Right cardiac atrium (tissue), 5 donors: ENCODE measurements around the gene PRAMEF12. TPM values are rescaled to one million over a fixed set of nuclear protein-coding genes. Genes with fewer than 3 reads are reported as not detected.
"Not testable (repeated sequence)": the region's sequence is repeated elsewhere in the genome, so short reads cannot be mapped to it uniquely, and the experiment has no call there.

Experiments
- ATAC-seq, 2 donors: fragments of 200-7000 bp; cut with Tn5 transposase; one replicate each; pipeline versions ENCODE4 v1.8.0 to v1.9.1; 2020; ENCODE audit warnings: moderate library complexity in 2 of 2, mild to moderate bottlenecking in 1 of 2
- DNase-seq, 3 donors: peaks; one replicate each; pipeline ENCODE4 v3.0.0-alpha.2; 2020
- H3K27ac ChIP-seq: one replicate; pipeline ENCODE4 v1.5.1; 2013; ENCODE audit warnings: mild to moderate bottlenecking, low read length, control low read depth, moderate library complexity
- H3K27me3 ChIP-seq: one replicate; pipeline ENCODE4 v1.6.1; 2013; ENCODE audit not compliant: control insufficient read depth, insufficient read depth
- H3K4me1 ChIP-seq: one replicate; pipeline ENCODE4 v1.6.1; 2013; ENCODE audit warnings: low read length; ENCODE audit not compliant: control insufficient read depth, insufficient read depth
- H3K4me3 ChIP-seq: one replicate; pipeline ENCODE4 v1.5.1; 2013; ENCODE audit warnings: low read length, control low read depth
- H3K9me3 ChIP-seq: one replicate; pipeline ENCODE4 v1.6.1; 2013; ENCODE audit warnings: low read length; ENCODE audit not compliant: control insufficient read depth
- WGBS: extraction: QIAGEN DNeasy Blood & Tissue Kit; methylation state at CpG from one replicate; pipeline ENCODE4 v1.1.7; 2013; 5-methylcytosine and 5-hydroxymethylcytosine counted together
- intact Hi-C, 4 donors: fragments of 100-400 bp; cut with DNase I; formaldehyde crosslinking; loops; one replicate each; pipeline versions ENCODE4 v1.11.0 to v1.14.0; 2022 to 2023
- long read RNA-seq, 4 donors: library from polyadenylated mRNA; unstranded; transcript quantifications; one replicate each; pipeline ENCODE4 v2.0.0, GENCODE V29; 2020 to 2021
- polyA plus RNA-seq: library from polyadenylated mRNA; stranded (reverse); fragments of 200-250 nt; gene quantifications from one replicate; pipeline ENCODE4 v1.2.3, GENCODE V29; 2013
- total RNA-seq, 4 donors: library from RNA; stranded (reverse); fragmentation: NEBNext Ultra II Directional; extraction: Animal tissue kit (Norgen Biotek cat#: 25700); gene quantifications; one replicate each; pipeline ENCODE4 v1.2.1, GENCODE V29; 2021
- donor health status: healthy with polysubstance abuse.
- donor health status: DM: no; HTN: yes; CAD: no.
- donor health status: DM: no; HTN: no; CAD: no.
- donor health status: DM: no; HTN: yes; CAD: no; lungs with severe emphysema.
- donor health status: DM: yes; HTN: yes; CAD: no.

The PRAMEF12 gene
- total RNA-seq: not detected
- not detected for polyA plus RNA-seq
- long read RNA-seq, donor 1: 0 reads
- long read RNA-seq, donor 2: 0 reads
- long read RNA-seq, donor 3: 0 reads
- long read RNA-seq, donor 4: 0 reads

DNA sequence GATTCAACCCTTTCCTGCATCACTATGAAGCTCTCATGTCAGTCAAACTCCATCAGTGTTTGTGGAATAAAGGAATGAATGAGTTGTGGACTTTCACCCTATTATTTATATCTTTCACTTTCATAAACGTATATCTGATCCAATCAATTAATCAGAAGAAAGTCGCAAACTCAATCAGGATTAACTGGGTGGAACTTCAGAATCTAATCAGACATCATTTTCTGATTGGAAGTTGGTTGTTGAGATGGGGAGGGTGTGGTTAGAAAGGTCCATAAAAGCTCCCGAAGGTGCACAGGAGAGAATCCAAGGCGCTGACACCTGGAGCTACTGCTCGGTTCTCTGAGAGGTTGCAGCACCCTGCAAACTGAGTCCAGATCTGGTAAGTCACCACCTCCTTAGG lies at the start of gene PRAMEF12:
PRAMEF12 (plus strand) TSS at position 301 of the 400 bp plus-strand sequence. CDS start 1,130 bp downstream, outside the sequence.
- Histone ChIP-seq H3K4me3 (no peak within 1 kb of the TSS), H3K27me3 (peaks cover 5% of the 10 kb centered on the region), H3K9me3 (no peaks in the 10 kb centered on the region), H3K4me1 (no peaks in the 10 kb centered on the region), H3K27ac (no peak within 1 kb of the TSS)
- intact Hi-C loops: no loop called here
- 85% methylated on average over 5 of the region's 5 CpGs for WGBS
- ATAC-seq: no peak
- no peak for DNase-seq

DNA sequence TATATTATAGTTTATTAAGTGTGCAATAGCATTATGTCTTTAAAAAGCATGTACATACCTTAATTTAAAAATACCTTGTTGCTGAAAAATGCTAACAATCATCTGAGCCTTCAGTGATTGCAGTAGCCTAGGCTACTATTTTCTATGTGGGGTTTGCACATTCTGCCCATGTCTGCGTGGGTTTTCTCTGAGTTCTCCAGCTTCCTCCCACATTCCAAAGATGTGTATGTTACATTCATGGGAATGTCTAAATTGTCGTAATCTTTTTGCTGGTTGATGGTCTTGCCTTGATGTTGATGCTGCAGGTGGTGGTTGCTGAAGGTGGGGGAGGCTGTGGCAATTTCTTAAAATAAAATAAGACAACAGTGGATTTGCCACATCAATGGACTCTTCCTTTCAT lies 45.1 kb upstream of the PRAMEF12 start:
- DNase-seq (no peak), ATAC-seq (no peak)
- WGBS: 78% methylated on average over 2 of the region's 2 CpGs
- no peak overlapping the region for H3K27ac ChIP-seq
- intact Hi-C loops: no loop called here
- no peak overlapping the region for H3K4me3 ChIP-seq
- H3K27me3 ChIP-seq: no peaks in the 10 kb centered on the region
- H3K9me3 ChIP-seq: no peaks in the 10 kb centered on the region
- H3K4me1 ChIP-seq: no peaks in the 10 kb centered on the region

DNA sequence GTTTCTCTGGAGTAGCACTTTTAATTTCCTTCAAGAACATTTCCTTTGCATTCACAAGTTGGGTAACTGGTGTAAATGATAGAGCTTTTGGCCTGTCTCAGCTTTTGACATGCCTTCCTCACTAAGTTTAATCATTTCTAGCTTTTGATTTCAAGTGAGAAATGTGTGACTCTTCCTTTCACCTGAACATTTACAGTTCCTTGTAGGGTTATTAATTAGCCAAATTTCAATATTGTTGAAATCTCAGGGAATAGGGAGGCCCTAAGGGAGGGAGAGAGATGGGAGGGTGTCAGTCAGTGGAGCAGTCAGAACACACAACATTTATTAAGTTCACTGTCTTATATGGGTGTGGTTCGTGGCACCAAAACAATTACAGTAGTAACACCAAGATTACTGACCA lies 43.4 kb upstream of the PRAMEF12 start:
- Histone ChIP-seq H3K27me3 (no peaks in the 10 kb centered on the region), H3K4me3 (no peak overlapping the region), H3K27ac (no peak overlapping the region), H3K4me1 (no peaks in the 10 kb centered on the region), H3K9me3 (no peaks in the 10 kb centered on the region)
- no peak for ATAC-seq
- intact Hi-C loops: no loop called here
- WGBS: 84% methylated on average over 1 of the region's 1 CpG
- no peak for DNase-seq

DNA sequence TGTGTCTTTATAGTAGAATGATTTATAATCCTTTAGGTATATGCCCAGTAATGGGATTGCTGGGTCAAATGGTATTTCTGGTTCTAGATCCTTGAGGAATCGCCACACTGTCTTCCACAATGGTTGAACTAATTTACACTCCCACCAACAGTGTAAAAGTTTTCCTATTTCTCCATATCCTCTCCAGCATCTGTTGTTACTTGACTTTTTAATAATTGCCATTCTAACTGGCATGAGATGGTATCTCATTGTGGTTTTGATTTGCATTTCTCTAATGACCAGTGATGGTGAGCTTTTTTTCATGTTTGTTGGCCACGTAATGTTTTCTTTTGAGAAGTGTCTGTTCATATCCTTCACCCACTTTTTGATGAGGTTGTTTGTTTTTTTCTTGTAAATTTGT lies 42.5 kb upstream of the PRAMEF12 start:
- intact Hi-C loops, H3K27me3 ChIP-seq, H3K9me3 ChIP-seq, H3K27ac ChIP-seq, H3K4me3 ChIP-seq, DNase-seq, H3K4me1 ChIP-seq, ATAC-seq: not testable (repeated sequence)
- 76% methylated on average over 2 of the region's 2 CpGs for WGBS

DNA sequence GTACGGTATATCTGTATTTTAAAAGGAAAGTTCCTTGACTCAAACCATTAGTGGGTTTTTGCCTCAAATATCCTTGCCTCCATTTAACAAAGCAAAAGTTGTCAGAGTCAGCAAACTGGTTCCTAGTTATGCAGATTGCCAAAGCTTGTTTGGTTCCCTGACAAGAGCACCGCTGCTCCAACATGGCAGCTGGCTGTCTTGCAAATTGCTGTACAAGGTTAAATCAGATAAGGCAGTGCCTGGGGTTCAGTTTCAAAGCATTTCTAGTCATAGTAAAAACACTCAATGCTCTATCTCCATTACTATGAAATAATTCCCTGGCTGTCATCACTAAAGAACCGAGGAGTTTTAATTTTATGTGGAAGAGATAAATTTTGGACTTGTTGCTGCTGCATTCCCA lies 38.9 kb upstream of the PRAMEF12 start:
- Histone ChIP-seq H3K9me3 (no peaks in the 10 kb centered on the region), H3K4me3 (no peak overlapping the region), H3K4me1 (no peaks in the 10 kb centered on the region), H3K27ac (no peak overlapping the region), H3K27me3 (no peaks in the 10 kb centered on the region)
- no peak for DNase-seq
- WGBS: 67% methylated on average over 3 of the region's 3 CpGs
- ATAC-seq: no peak
- intact Hi-C loops: no loop called here

DNA sequence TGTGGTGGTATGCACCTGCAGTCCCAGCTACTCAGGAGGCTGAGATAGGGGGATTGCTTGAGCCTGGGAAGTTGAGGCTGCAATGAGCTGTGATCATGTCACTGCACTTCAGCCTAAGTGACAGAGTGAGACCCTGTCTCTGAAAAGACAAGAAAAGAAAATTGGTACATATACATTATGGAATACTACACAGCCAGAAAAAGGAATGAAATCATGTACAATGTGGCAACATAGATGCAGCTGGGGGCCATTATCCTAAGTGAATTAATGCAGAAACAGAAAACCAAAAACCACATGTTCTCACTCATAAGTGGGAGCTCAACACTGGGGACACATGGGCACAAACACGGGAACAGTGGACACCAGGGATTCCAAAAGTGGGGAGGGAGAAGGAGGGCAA lies 34.6 kb upstream of the PRAMEF12 start:
- Histone ChIP-seq H3K4me1 (no peaks in the 10 kb centered on the region), H3K4me3 (no peak overlapping the region), H3K27me3 (no peaks in the 10 kb centered on the region), H3K9me3 (no peaks in the 10 kb centered on the region), H3K27ac (no peak overlapping the region)
- WGBS: 91% methylated on average over 1 of the region's 1 CpG
- no peak for DNase-seq
- no peak for ATAC-seq
- intact Hi-C loops: no loop called here

DNA sequence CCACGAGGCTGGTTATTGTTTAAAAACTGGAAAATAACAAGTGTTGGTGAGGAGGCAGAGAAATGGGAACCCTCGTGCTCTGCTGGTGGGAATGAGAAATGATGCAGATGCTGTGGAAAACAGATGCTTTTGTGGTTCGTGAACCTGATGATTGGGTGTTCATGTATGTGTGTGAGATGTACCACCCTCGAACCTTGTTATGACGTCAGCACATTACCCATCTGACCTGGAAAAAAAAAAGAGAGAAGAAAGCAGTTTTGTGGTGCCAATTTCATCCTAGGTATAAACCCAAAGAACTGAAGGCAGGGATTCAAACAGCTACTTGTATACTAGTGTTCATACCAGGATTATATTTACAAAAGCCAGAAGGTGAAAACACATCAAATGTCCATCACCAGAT lies 33.9 kb upstream of the PRAMEF12 start:
- ATAC-seq: no peak

DNA sequence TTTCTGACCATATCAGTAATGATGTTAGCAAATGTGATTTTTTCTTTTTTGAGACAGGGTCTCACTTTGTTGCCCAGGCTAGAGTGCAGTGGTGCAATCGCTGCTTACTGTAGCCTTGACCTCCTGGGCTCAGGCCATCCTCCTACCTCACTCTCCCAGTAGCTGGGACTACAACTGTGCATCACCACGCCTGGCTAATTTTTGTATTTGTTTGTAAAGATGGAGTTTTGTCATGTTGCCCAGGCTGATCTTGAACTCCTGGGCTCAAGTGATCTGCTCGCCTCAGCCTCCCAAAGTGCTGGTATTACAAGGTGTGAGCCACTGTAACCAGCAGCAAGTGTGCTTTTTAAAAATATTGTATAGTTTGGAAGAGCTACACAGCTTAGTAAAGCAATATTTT lies 31.6 kb upstream of the PRAMEF12 start:
- Histone ChIP-seq H3K27me3 (no peaks in the 10 kb centered on the region), H3K9me3 (no peaks in the 10 kb centered on the region), H3K4me1 (no peaks in the 10 kb centered on the region), H3K27ac (no peak overlapping the region), H3K4me3 (no peak overlapping the region)
- no peak for DNase-seq
- intact Hi-C loops: no loop called here
- 72% methylated on average over 3 of the region's 3 CpGs for WGBS
- no peak for ATAC-seq

More for the DNA sequence above, 33.9 kb upstream of the PRAMEF12 start:
- Histone ChIP-seq H3K4me1 (no peaks in the 10 kb centered on the region), H3K9me3 (no peaks in the 10 kb centered on the region), H3K27me3 (no peaks in the 10 kb centered on the region), H3K27ac (no peak overlapping the region), H3K4me3 (no peak overlapping the region)
- intact Hi-C loops: no loop called here
- no peak for DNase-seq
- 71% methylated on average over 5 of the region's 5 CpGs for WGBS

DNA sequence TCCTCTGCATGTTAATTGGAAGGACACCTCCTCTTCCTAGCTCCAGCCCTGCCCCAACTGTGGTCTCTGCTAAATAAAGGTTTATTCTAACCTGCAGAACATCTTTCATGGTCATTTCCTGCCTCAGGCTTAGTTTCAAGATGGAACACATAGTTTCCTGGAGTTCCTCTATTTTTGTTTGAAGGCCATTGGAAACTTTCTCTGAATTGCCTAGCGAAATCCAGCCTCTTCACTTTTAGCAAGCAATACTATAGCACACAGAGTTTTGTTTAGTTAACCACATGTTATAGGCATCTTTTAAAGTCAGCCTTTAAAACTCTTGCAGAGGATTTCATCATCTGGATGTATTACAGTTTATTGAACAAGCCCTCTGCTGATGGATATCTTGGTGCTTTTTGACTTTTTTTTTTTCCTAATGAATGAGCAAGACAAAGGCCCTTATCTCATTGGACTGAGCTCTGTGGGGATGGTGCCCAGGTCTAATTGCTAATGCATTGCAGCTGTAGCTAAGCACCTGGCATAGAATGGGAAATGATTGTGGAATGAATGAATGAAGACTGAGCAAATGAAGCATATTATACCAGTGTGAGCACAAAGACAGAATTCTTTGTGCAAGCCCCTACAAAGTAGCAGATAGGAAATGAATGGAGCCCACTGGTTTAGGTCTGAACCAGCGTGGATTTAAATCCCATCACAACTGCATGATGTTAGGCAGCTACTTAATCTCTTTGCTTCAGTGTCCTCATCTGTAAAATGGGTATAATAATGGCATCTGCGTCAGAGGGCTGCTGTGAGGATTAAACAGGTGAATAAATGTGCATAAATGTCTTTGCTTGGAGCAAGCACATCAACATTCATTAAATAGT lies 28.2 kb upstream of the PRAMEF12 start:
- no peaks in the 10 kb centered on the region for H3K27me3 ChIP-seq
- no peak for DNase-seq
- ATAC-seq: no peak
- no peak overlapping the region for H3K4me3 ChIP-seq
- peaks cover 5% of the 10 kb centered on the region for H3K9me3 ChIP-seq
- H3K27ac ChIP-seq: no peak overlapping the region
- 67% methylated on average over 3 of the region's 3 CpGs for WGBS
- intact Hi-C loops: no loop called here
- H3K4me1 ChIP-seq: no peaks in the 10 kb centered on the region

DNA sequence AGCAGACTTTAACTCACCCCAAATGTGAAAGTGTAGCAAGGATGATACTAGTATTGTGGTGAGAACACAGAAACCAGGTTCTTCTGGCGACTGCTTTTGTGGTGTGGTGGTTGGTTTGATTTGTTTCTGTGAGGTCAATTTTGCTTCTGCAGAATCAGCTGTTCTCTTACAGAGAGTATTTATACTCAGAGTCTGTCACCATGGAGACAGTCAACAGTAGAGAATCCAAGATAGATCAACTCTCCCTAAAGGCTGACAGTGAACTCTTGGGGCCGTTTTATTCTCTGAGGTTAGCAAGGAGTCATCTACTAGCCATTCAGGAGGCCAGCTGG lies 27.6 kb upstream of the PRAMEF12 start, which contains the start of gene CFAP107:
CFAP107 (plus strand) TSS at position 209 of the 332 bp plus-strand sequence. CDS start 231 bp downstream, outside the sequence.
- no peak within 1 kb of the TSS for H3K4me3 ChIP-seq
- 33% methylated on average over 2 of the region's 2 CpGs for WGBS
- peaks cover 5% of the 10 kb centered on the region for H3K9me3 ChIP-seq
- no peaks in the 10 kb centered on the region for H3K27me3 ChIP-seq
- DNase-seq: no peak
- intact Hi-C loops: no loop called here
- no peak within 1 kb of the TSS for H3K27ac ChIP-seq
- no peaks in the 10 kb centered on the region for H3K4me1 ChIP-seq
- ATAC-seq: no peak

DNA sequence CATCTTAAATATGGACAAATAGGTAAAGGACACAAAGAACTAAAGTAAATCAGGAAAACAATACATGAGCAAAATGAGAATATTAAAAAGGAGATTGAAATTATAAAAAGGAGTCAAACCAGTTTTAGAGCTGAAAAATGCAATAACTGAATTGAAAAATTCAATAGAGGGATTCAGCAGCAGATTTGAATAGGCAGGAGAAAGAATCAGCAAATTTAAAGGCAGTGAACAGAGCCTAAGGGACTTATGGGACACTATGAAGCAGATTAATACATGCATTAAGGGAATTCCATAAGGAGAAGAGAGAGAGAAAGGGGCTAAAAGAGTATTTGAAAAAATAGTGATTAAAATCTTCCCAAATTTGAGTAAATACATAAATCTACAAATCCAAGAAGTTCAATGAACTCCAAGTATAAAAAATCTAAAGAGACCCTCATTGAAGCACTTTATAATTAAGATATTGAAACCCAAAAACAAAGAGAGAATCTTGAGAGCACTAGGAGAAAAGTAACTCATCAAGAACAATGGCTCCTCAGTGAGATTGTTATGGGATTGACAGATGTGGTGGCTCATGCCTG lies 24.7 kb upstream of the PRAMEF12 start:
- no peaks in the 10 kb centered on the region for H3K27me3 ChIP-seq
- DNase-seq (no peak), ATAC-seq (no peak)
- intact Hi-C loops: no loop called here
- H3K4me3 ChIP-seq: no peak overlapping the region
- no peaks in the 10 kb centered on the region for H3K4me1 ChIP-seq
- H3K9me3 ChIP-seq: peaks cover 5% of the 10 kb centered on the region
- H3K27ac ChIP-seq: no peak overlapping the region
